H1 (cell line): Measurements from ENCODE around the gene MECR.

Source experiments
- CBX5 ChIP-seq: fragments of 300-800, 300-1000 bp; sonication (generic); IDR thresholded peaks from 2 replicates; pipeline ENCODE4 v1.7.1; 2016; ENCODE audit warnings: antibody characterized with exemption, low read length, low read depth
- CEBPB ChIP-seq: IDR thresholded peaks from 2 replicates; pipeline ENCODE4 v1.6.1; 2012; ENCODE audit warnings: low read depth, low read length
- CHD2 ChIP-seq: IDR thresholded peaks from 2 replicates; pipeline ENCODE4 v1.6.1; 2012; ENCODE audit warnings: low read length, improper control_type of control experiment
- CTCF ChIP-seq, 3 experiments: IDR thresholded peaks; 1 replicate in 2 of 3; 2 replicates in 1 of 3; pipeline versions ENCODE4 v1.5.1 to v1.6.1; 2011; ENCODE audit warnings: low read length in 3 of 3, mild to moderate bottlenecking in 3 of 3, inconsistent platforms in 2 of 3, low read depth in 1 of 3, moderate library complexity in 1 of 3; ENCODE audit not compliant: insufficient read depth in 1 of 3; ENCODE audit errors: control extremely low read depth in 1 of 3
- FOSL1 ChIP-seq: IDR thresholded peaks from 2 replicates; pipeline ENCODE4 v1.6.1; 2011; ENCODE audit warnings: mild to moderate bottlenecking, low read depth, low read length, moderate library complexity; ENCODE audit not compliant: insufficient read depth
- HDAC2 ChIP-seq, 2 experiments: fragments of 300-600 bp in 1 of 2; sonication (generic) in 1 of 2; IDR thresholded peaks; 2 replicates each; pipeline ENCODE4 v1.6.1; 2011 to 2012; ENCODE audit warnings: low read depth in 2 of 2, low read length in 2 of 2, mild to moderate bottlenecking in 2 of 2, moderate library complexity in 2 of 2, borderline replicate concordance in 1 of 2, inconsistent platforms in 1 of 2
- JUND ChIP-seq: IDR thresholded peaks from 2 replicates; pipeline ENCODE4 v1.6.1; 2011; ENCODE audit warnings: mild to moderate bottlenecking, improper control_type of control experiment, low read length
- MAX ChIP-seq: IDR thresholded peaks from 2 replicates; pipeline ENCODE4 v1.6.1; 2012; ENCODE audit warnings: inconsistent platforms
- NRF1 ChIP-seq: IDR thresholded peaks from 2 replicates; pipeline ENCODE4 v1.6.1; 2011; ENCODE audit warnings: mild to moderate bottlenecking, low read depth, low read length, improper control_type of control experiment
- POLR2AphosphoS5 ChIP-seq: IDR thresholded peaks from 2 replicates; pipeline ENCODE4 v1.6.1; 2011; ENCODE audit warnings: low read depth, low read length
- SIRT6 ChIP-seq: IDR thresholded peaks from one replicate; pipeline ENCODE4 v1.7.1; 2012; ENCODE audit warnings: low read length, inconsistent platforms
- SP2 ChIP-seq: IDR thresholded peaks from 2 replicates; pipeline ENCODE4 v1.6.1; 2012; ENCODE audit warnings: mild to moderate bottlenecking, low read length, inconsistent platforms
- ZNF274 ChIP-seq: IDR thresholded peaks from 2 replicates; pipeline ENCODE4 v1.7.0; 2012; ENCODE audit warnings: low read length, borderline replicate concordance; ENCODE audit errors: extremely low read depth

- no peak for TF ChIP-seq HDAC2 (IDR thresholded peaks at IDR 0.05; ENCODE audit: borderline replicate concordance in 1 of 2, low read depth in 2 of 2, low read length in 2 of 2)
- TF ChIP-seq CTCF (IDR thresholded peaks at IDR 0.05; ENCODE audit: control extremely low read depth in 1 of 3, insufficient read depth in 1 of 3, low read depth in 1 of 3, low read length in 3 of 3): no peak
- TF ChIP-seq SIRT6: no peak
- no peak for TF ChIP-seq CEBPB
- no peak for TF ChIP-seq JUND
- TF ChIP-seq POLR2AphosphoS5: no peak; the same call in 1 of the 2 replicates
- no peak for TF ChIP-seq FOSL1
- no peak for TF ChIP-seq CHD2
- TF ChIP-seq MAX: no peak
- TF ChIP-seq SP2: no peak
- TF ChIP-seq ZNF274: no peak
- no peak for TF ChIP-seq NRF1
- no peak for TF ChIP-seq CBX5
Measured at GRCh38 chr1:29145739-29146437, 84.8 kb downstream of the MECR start.
